Panc1 (cell line): Measurements from ENCODE around the gene ZNF664. TPM values are rescaled to one million over a fixed set of nuclear protein-coding genes. Genes with fewer than 3 reads are reported as not detected.

Experiments used
- ATAC-seq: fragments of 200-7000 bp; cut with Tn5 transposase; 2 replicates; pipeline ENCODE4 v1.9.1; 2020; ENCODE audit warnings: mild to moderate bottlenecking, moderate library complexity
- BruUV-seq: library from RNA; stranded (reverse); fragments of 400-500 nt; replicated peaks from 2 replicates; lab custom pipeline; 2021; lab: Mats Ljungman, UMichigan
- CTCF ChIA-PET: fragments of 300-600 bp; sonication (Branson Sonifier 250); formaldehyde crosslinking; loops from one replicate; lab custom pipeline; 2022; ENCODE audit warnings: antibody characterized with exemption; lab: Charles Lee
- POLR2A ChIA-PET: fragments of 300-600 bp; sonication (Branson Sonifier 250); formaldehyde crosslinking; loops from one replicate; lab custom pipeline; 2022; ENCODE audit warnings: antibody characterized with exemption; lab: Charles Lee
- DNase-seq: peaks from one replicate; pipeline ENCODE4 v3.0.0-alpha.2; 2010; ENCODE audit warnings: low read depth, low spot score
- H3K27ac ChIP-seq: 2 replicates; pipeline ENCODE4 v1.5.1; 2011; ENCODE audit warnings: mild to moderate bottlenecking, low read length, inconsistent platforms
- H3K27me3 ChIP-seq: fragments of 200-500 bp; sonication (Bioruptor generic); 2 replicates; pipeline ENCODE4 v1.6.0; 2014; ENCODE audit warnings: low read length, inconsistent platforms; ENCODE audit not compliant: control insufficient read depth, insufficient read depth
- H3K36me3 ChIP-seq: fragments of 200-500 bp; sonication (Bioruptor generic); 2 replicates; pipeline ENCODE4 v1.5.1; 2014; ENCODE audit warnings: inconsistent platforms, mild to moderate bottlenecking, low read length, moderate library complexity; ENCODE audit not compliant: control insufficient read depth, insufficient read depth
- H3K4me1 ChIP-seq: 2 replicates; pipeline ENCODE4 v1.5.1; 2011; ENCODE audit warnings: inconsistent platforms, mild to moderate bottlenecking, low read length, moderate library complexity; ENCODE audit not compliant: control insufficient read depth, insufficient read depth
- H3K4me3 ChIP-seq, 2 experiments: 2 replicates each; pipeline ENCODE4 v1.5.1; 2011 to 2012; ENCODE audit warnings: low read depth in 2 of 2, low read length in 2 of 2, mild to moderate bottlenecking in 2 of 2, inconsistent platforms in 1 of 2, moderate library complexity in 1 of 2
- H3K9me3 ChIP-seq: fragments of 200-500 bp; sonication (Bioruptor generic); 2 replicates; pipeline ENCODE4 v1.5.1; 2014; ENCODE audit warnings: low read depth, mild to moderate bottlenecking, inconsistent platforms, low read length, moderate library complexity; ENCODE audit not compliant: control insufficient read depth, insufficient read depth
- POLR2AphosphoS5 ChIP-seq: IDR thresholded peaks from 2 replicates; pipeline ENCODE4 v1.6.1; 2012; ENCODE audit warnings: mild to moderate bottlenecking, low read depth, low read length, moderate library complexity
- SIN3A ChIP-seq: IDR thresholded peaks from 2 replicates; pipeline ENCODE4 v1.6.1; 2012; ENCODE audit warnings: low read depth, mild to moderate bottlenecking, low read length, moderate library complexity, borderline replicate concordance; ENCODE audit not compliant: insufficient read depth
- TCF7L2 ChIP-seq: IDR thresholded peaks from 2 replicates; pipeline ENCODE4 v1.6.1; 2011; ENCODE audit warnings: mild to moderate bottlenecking, low read depth, low read length, inconsistent platforms
- in situ Hi-C: cut with HindIII; loops from 2 replicates; pipeline ENCODE4 v1.10.0; 2016; ENCODE audit warnings: low sequenced_read_pairs, low pct_unique_long_range_greater_than_20kb
- intact Hi-C: fragments of 100-400 bp; cut with micrococcal nuclease; formaldehyde crosslinking; loops from one replicate; pipeline ENCODE4 v1.10.0; 2022; ENCODE audit not compliant: unreplicated experiment
- total RNA-seq: library from RNA; stranded (reverse); gene quantifications from one replicate; pipeline ENCODE4 v1.2.1, GENCODE V29; 2021; ENCODE audit not compliant: unreplicated experiment
- TF ChIP-seq, protein P1 (sequence below), 2 experiments: IDR thresholded peaks; 2 replicates each; pipeline ENCODE4 v1.6.1; 2011 to 2012; ENCODE audit warnings: low read depth in 2 of 2, control low read depth in 1 of 2, low read length in 1 of 2, mild to moderate bottlenecking in 1 of 2, moderate library complexity in 1 of 2; ENCODE audit not compliant: insufficient read depth in 1 of 2
- TF ChIP-seq, protein P2 (sequence below): fragments of 450-650 bp; IDR thresholded peaks from 2 replicates; pipeline ENCODE4 v1.5.1; 2017; ENCODE audit warnings: mild to moderate bottlenecking

Gene ZNF664
- total RNA-seq, 1 experiment from 2014 or later: 115 TPM

DNA sequence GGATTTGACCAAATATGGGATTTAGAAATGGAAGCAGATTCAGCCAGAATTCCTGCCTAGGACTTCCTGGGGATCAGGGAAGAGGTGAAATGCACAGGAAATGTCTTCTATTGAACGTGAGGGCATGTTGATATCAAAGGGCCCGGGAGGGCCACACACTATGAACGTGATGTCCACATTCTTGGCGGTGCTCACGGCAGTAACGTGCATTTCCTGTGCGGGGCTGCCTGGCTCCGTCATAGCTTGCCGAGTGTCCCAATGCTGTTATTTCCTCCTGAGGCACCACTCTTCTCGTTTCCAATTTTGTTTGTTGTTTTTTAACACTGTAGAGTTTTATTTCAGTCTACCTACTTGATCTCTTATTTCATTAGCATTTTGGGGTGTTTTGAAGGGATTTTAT, 67.3 kb downstream of the ZNF664 start:
- ChIA-PET POLR2A (no interaction called here), CTCF (interaction anchor here (1.3 kb wide), 1 partner anchor 14 kb away, joined by 3 read pairs; no protein-coding TSS in a partner anchor)
- TF ChIP-seq, protein P1, sequence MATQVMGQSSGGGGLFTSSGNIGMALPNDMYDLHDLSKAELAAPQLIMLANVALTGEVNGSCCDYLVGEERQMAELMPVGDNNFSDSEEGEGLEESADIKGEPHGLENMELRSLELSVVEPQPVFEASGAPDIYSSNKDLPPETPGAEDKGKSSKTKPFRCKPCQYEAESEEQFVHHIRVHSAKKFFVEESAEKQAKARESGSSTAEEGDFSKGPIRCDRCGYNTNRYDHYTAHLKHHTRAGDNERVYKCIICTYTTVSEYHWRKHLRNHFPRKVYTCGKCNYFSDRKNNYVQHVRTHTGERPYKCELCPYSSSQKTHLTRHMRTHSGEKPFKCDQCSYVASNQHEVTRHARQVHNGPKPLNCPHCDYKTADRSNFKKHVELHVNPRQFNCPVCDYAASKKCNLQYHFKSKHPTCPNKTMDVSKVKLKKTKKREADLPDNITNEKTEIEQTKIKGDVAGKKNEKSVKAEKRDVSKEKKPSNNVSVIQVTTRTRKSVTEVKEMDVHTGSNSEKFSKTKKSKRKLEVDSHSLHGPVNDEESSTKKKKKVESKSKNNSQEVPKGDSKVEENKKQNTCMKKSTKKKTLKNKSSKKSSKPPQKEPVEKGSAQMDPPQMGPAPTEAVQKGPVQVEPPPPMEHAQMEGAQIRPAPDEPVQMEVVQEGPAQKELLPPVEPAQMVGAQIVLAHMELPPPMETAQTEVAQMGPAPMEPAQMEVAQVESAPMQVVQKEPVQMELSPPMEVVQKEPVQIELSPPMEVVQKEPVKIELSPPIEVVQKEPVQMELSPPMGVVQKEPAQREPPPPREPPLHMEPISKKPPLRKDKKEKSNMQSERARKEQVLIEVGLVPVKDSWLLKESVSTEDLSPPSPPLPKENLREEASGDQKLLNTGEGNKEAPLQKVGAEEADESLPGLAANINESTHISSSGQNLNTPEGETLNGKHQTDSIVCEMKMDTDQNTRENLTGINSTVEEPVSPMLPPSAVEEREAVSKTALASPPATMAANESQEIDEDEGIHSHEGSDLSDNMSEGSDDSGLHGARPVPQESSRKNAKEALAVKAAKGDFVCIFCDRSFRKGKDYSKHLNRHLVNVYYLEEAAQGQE (IDR thresholded peaks at IDR 0.05; ENCODE audit: insufficient read depth in 1 of 2, low read depth in 2 of 2, low read length in 1 of 2): no peak
- TF ChIP-seq SIN3A: no peak
- TF ChIP-seq TCF7L2: no peak
- TF ChIP-seq POLR2AphosphoS5: no peak
- TF ChIP-seq, protein P2, sequence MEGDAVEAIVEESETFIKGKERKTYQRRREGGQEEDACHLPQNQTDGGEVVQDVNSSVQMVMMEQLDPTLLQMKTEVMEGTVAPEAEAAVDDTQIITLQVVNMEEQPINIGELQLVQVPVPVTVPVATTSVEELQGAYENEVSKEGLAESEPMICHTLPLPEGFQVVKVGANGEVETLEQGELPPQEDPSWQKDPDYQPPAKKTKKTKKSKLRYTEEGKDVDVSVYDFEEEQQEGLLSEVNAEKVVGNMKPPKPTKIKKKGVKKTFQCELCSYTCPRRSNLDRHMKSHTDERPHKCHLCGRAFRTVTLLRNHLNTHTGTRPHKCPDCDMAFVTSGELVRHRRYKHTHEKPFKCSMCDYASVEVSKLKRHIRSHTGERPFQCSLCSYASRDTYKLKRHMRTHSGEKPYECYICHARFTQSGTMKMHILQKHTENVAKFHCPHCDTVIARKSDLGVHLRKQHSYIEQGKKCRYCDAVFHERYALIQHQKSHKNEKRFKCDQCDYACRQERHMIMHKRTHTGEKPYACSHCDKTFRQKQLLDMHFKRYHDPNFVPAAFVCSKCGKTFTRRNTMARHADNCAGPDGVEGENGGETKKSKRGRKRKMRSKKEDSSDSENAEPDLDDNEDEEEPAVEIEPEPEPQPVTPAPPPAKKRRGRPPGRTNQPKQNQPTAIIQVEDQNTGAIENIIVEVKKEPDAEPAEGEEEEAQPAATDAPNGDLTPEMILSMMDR: no peak
- no peaks in the 10 kb centered on the region for H3K27me3 ChIP-seq
- intact Hi-C loops: no loop called here
- BruUV-seq: no TSS peak
- no peak overlapping the region for H3K4me3 ChIP-seq
- in situ Hi-C loops: no loop called here
- DNase-seq: no peak
- H3K4me1 ChIP-seq: peaks cover 4% of the 10 kb centered on the region
- no peaks in the 10 kb centered on the region for H3K36me3 ChIP-seq
- no peak overlapping the region for H3K27ac ChIP-seq
- ATAC-seq: no peak
- no peaks in the 10 kb centered on the region for H3K9me3 ChIP-seq

DNA sequence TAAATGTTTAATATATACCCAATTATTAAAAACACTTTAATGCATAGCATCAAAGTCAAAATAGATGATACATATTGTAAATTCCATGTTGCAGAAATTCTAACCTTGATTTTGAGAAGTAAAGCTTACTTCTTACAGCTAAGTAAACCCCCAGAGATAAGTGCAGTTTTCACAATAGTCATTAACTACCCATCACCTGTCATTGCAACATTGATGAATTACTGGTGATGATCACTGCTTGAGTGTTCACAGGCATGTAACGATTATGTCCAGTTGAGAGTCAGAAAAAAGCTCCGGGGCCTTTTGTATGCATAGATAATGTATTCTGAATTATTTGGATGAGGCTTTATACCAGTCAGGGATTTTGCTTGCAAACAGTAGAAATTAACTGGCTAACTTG, 67.7 kb downstream of the ZNF664 start:
- no peak for DNase-seq
- Histone ChIP-seq H3K4me3 (no peak overlapping the region), H3K27ac (no peak overlapping the region), H3K9me3 (no peaks in the 10 kb centered on the region), H3K4me1 (peaks cover 4% of the 10 kb centered on the region), H3K36me3 (no peaks in the 10 kb centered on the region), H3K27me3 (no peaks in the 10 kb centered on the region)
- no TSS peak for BruUV-seq
- TF ChIP-seq, protein P2: no peak
- no peak for TF ChIP-seq TCF7L2
- no peak for TF ChIP-seq SIN3A
- TF ChIP-seq, protein P1 (IDR thresholded peaks at IDR 0.05; ENCODE audit: insufficient read depth in 1 of 2, low read depth in 2 of 2, low read length in 1 of 2): no peak
- TF ChIP-seq POLR2AphosphoS5: no peak
- CTCF ChIA-PET: interaction anchor here (1.3 kb wide), 1 partner anchor 13 kb away, joined by 3 read pairs; no protein-coding TSS in a partner anchor
- POLR2A ChIA-PET: no interaction called here
- in situ Hi-C loops (no loop called here), intact Hi-C loops (no loop called here)
- no peak for ATAC-seq
